NCI-H1417 (cell line): ENCODE results near the gene TRIM23.

Experiments used
- DNase-seq, 3 experiments: peaks; one replicate each; lab custom pipeline; 2025; lab: John Stamatoyannopoulos, UW

TRIM23 gene

GRCh38 chr5:65566505-65566904 lies 57.6 kb downstream of the TRIM23 start:
- DNase-seq = no peak

GRCh38 chr5:65563777-65564176 lies 60.4 kb downstream of the TRIM23 start:
- DNase-seq = no peak

- DNase-seq = peak; percentile 87 to 98 (median 95)
Measured at GRCh38 chr5:65562731-65563701, 61.1 kb downstream of the TRIM23 start, which contains the start of the genes CENPK and PPWD1. Gene CENPK, minus strand, starts transcription at chr5:65563168. Its CDS starts 8,261 bp downstream, at chr5:65554907. Gene PPWD1, plus strand, starts transcription at chr5:65563296. Its CDS starts 15 bp downstream, at chr5:65563311.

GRCh38 chr5:65556718-65557117 lies 67.4 kb downstream of the TRIM23 start:
- DNase-seq = no peak

- DNase-seq = no peak
Measured at GRCh38 chr5:65556181-65556580, 68.0 kb downstream of the TRIM23 start.

- no peak for DNase-seq
Measured at GRCh38 chr5:65555287-65555686, 68.8 kb downstream of the TRIM23 start.

- DNase-seq = no peak
Measured at GRCh38 chr5:65553941-65554340, 70.2 kb downstream of the TRIM23 start.

- DNase-seq = no peak
Measured at GRCh38 chr5:65548281-65548680, 75.9 kb downstream of the TRIM23 start.

- no peak for DNase-seq
Measured at GRCh38 chr5:65546141-65546540, 78.0 kb downstream of the TRIM23 start.

GRCh38 chr5:65544473-65544872 lies 79.7 kb downstream of the TRIM23 start:
- no peak for DNase-seq

- no peak for DNase-seq
Measured at GRCh38 chr5:65539827-65540226, 84.3 kb downstream of the TRIM23 start.
